ENCODE results near the gene BRSK1. TPM values are rescaled to one million over a fixed set of nuclear protein-coding genes. Genes with fewer than 3 reads are reported as not detected.
A peak's percentile ranks its signal among the peaks of the same experiment; 100 is the strongest.

Gene BRSK1
- total and polyA plus RNA-seq, 5 donors from 2014 or later: 1.5 TPM; not detected in 4

DNA sequence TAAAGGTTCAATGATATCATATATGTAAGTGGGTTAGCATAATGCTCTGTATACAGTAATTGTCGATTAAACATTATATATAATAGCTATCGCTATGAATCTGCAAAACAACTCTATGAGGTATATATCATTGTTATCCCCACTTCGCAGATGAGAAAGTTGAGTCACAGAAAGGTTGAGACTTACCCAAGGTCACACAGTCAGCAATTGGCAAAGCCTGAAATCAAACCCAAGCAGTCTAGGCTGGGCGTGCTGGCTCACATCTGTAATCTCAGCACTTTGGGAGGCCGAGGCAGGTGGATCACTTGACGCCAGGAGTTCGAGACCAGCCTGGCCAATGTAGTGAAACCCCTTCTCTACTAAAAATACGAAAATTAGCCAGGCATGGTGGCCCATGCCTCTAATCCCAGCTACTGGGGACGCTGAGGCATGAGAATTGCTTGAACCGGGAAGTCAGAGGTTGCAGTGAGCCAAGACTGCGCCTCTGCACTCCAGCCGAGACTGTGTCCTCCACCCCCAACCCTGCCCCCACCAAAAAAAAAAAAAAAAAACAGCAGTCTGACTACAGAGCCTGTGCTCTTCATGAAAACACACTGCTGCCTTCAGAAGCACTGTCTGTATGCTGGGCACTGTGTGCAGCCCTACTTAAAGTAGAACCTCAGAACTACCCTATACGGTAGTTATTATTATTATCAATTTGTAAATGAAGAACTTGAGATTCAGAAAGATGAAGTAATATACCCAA, 5.2 kb upstream of the BRSK1 start:
- Mint-ChIP-seq H3K27me3 (peaks cover 14% of the 10 kb centered on the region), H3K9me3 (no peaks in the 10 kb centered on the region), H3K4me3 (peak overlapping the region; percentile 55 to 99 (median 68)), H3K4me1 (peaks cover 6 to 50% (median 25%) of the 10 kb centered on the region in 4 donors), H3K36me3 (peaks cover 30% of the 10 kb centered on the region), H3K27ac (peak overlapping the region in 2 of 3 donors; percentile 78 to 94)
- Histone ChIP-seq H3K27me3 (ENCODE audit: control insufficient read depth, insufficient read depth, low read length) (no peaks in the 10 kb centered on the region), H3K4me3 (ENCODE audit: low read depth, low read length) (no peak overlapping the region), H3K9me3 (ENCODE audit: control insufficient read depth in 2 of 2, low read length in 2 of 2) (no peaks in the 10 kb centered on the region), H3K27ac (ENCODE audit: insufficient read depth, low read length, poor library complexity, severe bottlenecking) (peak overlapping the region; percentile 88), H3K36me3 (ENCODE audit: control insufficient read depth, insufficient read depth, low read length) (peaks cover 16% of the 10 kb centered on the region), H3K4me1 (ENCODE audit: control insufficient read depth, insufficient read depth, low read length, poor library complexity, severe bottlenecking) (peaks cover 37% of the 10 kb centered on the region)
- DNase-seq (no peak), ATAC-seq (ENCODE audit: low read depth in 2 of 2) (no peak)

DNA sequence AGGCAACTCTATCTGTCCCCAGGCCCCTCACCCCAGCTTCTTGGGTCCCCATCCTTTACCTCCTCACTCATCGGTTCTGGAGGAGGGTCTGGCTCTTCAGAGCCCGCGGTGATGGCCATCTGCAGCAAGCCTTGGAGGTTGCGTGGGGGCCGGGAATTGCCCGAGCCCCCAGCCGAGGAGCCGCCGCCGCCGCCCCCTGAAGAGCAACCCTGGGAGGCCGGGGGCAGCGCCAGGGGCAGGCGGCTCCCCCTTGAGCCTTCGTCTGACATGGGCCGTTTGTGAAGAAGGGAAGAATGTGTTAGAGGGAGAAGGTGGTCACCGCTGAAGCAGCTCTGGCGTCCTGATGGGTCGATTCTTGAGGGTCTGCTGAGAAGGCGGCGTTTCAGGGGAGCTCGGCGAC, 4.5 kb upstream of the BRSK1 start:
- peak overlapping the region; percentile 94 to 100 (median 97) for H3K27ac Mint-ChIP-seq
- H3K4me1 ChIP-seq (ENCODE audit: control insufficient read depth, insufficient read depth, low read length, poor library complexity, severe bottlenecking): peaks cover 38% of the 10 kb centered on the region
- peak overlapping the region; percentile 86 to 100 (median 98) for H3K4me3 Mint-ChIP-seq
- no peaks in the 10 kb centered on the region for H3K27me3 ChIP-seq (ENCODE audit: control insufficient read depth, insufficient read depth, low read length)
- H3K4me3 ChIP-seq (ENCODE audit: low read depth, low read length): peak overlapping the region; percentile 71
- peaks cover 28% of the 10 kb centered on the region for H3K36me3 Mint-ChIP-seq
- DNase-seq: no peak
- H3K36me3 ChIP-seq (ENCODE audit: control insufficient read depth, insufficient read depth, low read length): peaks cover 10% of the 10 kb centered on the region
- peaks cover 6 to 51% (median 26%) of the 10 kb centered on the region in 4 donors for H3K4me1 Mint-ChIP-seq
- H3K27ac ChIP-seq (ENCODE audit: insufficient read depth, low read length, poor library complexity, severe bottlenecking): peak overlapping the region; percentile 88
- no peaks in the 10 kb centered on the region for H3K9me3 ChIP-seq (ENCODE audit: control insufficient read depth in 2 of 2, low read length in 2 of 2)
- H3K27me3 Mint-ChIP-seq: peaks cover 14% of the 10 kb centered on the region
- ATAC-seq (ENCODE audit: low read depth in 2 of 2): no peak
- H3K9me3 Mint-ChIP-seq: no peaks in the 10 kb centered on the region

DNA sequence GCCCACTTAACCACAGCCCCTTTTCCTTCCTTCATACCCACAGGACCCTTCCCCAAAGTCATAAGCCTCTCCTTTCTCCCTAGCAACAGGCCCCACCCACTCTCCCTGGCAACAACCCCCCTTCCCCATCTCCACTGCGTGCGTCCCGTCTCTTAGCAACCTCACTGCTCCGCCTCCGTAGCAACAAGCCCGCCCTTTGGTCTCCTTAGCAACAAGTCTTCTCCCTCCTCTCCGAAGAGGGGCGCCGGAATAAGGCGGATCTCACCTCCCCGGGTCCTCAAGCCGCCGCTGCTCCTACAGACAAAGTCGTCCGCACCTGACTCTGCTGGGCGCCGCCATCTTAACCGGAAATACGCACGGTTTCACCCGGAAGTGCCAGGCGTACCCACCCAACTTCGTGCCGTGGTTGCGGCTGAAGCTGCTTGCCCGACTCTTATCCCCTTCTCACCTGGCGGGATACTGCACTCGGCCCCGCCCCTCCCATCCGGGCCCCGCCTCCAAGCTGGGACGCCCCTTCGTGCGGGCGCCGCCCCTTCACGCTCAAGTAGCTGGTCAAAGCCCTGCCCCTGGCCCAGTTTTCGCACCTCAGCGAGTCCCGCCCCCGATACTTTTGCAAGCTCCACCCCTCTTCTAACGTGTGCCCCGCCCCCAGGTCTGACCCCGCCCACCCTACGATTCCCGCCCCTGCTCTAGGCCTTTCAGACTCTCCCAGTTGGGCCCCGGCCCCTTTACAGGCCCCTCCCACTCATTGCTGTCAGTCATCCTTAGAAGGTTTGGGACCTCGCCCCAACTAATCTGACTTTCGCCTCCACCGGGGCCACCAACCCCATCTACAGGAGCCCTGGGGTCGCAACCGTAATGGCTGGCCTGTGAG, 3.8 kb upstream of the BRSK1 start, which contains the start of gene HSPBP1:
Gene HSPBP1 (minus strand): TSS at position 341 of the 874 bp plus-strand sequence. CDS start 502 bp downstream, outside the sequence.
- no peaks in the 10 kb centered on the region for H3K9me3 Mint-ChIP-seq
- H3K4me1 ChIP-seq (ENCODE audit: control insufficient read depth, insufficient read depth, low read length, poor library complexity, severe bottlenecking): peaks cover 38% of the 10 kb centered on the region
- H3K4me1 Mint-ChIP-seq: peaks cover 6 to 51% (median 26%) of the 10 kb centered on the region in 4 donors

DNA sequence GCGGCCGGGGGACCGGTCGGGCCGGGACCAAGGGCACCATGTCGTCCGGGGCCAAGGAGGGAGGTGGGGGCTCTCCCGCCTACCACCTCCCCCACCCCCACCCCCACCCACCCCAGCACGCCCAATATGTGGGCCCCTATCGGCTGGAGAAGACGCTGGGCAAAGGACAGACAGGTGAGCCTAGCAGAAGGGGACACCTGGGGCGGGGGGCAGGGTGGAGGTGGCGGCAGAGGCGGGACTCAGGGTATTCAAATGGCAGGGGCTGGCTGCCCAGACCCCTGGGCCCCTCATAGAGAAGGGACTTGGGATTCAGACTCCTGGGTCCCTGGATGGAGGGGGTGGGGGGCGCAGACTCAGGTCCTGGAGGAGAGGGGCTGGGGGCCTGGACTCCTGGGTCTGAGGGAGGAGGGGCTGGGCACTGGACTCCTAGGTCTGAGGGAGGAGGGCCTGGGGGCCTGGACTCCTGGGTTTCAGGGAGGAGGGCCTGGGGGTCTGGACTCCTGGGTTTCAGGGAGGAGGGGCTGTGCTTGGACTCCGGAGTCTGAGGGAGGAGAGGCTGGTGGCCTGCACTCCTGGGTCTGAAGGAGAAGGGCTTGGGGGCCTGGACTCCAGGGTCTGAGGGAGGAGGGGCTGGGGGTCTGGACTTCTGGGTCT, 735 bp downstream of the BRSK1 start:
- ATAC-seq (ENCODE audit: low read depth in 2 of 2) (no peak), DNase-seq (no peak)
- Histone ChIP-seq H3K27ac (ENCODE audit: insufficient read depth, low read length, poor library complexity, severe bottlenecking) (no peak overlapping the region), H3K4me1 (ENCODE audit: control insufficient read depth, insufficient read depth, low read length, poor library complexity, severe bottlenecking) (peaks cover 19% of the 10 kb centered on the region), H3K36me3 (ENCODE audit: control insufficient read depth, insufficient read depth, low read length) (no peaks in the 10 kb centered on the region), H3K27me3 (ENCODE audit: control insufficient read depth, insufficient read depth, low read length) (no peaks in the 10 kb centered on the region), H3K4me3 (ENCODE audit: low read depth, low read length) (no peak overlapping the region), H3K9me3 (ENCODE audit: control insufficient read depth in 2 of 2, low read length in 2 of 2) (no peaks in the 10 kb centered on the region)
- Mint-ChIP-seq H3K27me3 (peaks cover 21% of the 10 kb centered on the region), H3K36me3 (peaks cover 4% of the 10 kb centered on the region), H3K4me1 (peaks cover 6 to 30% (median 13%) of the 10 kb centered on the region in 4 donors), H3K4me3 (no peak overlapping the region), H3K27ac (no peak overlapping the region), H3K9me3 (no peaks in the 10 kb centered on the region)

More for the DNA sequence above, 3.8 kb upstream of the BRSK1 start, which contains the start of gene HSPBP1:
- H3K4me3 ChIP-seq (ENCODE audit: low read depth, low read length): peak within 1 kb of the TSS; percentile 71
- peaks cover 10% of the 10 kb centered on the region for H3K36me3 ChIP-seq (ENCODE audit: control insufficient read depth, insufficient read depth, low read length)
- Mint-ChIP-seq H3K27ac (peak within 1 kb of the TSS; percentile 94 to 100 (median 97)), H3K36me3 (peaks cover 24% of the 10 kb centered on the region), H3K27me3 (peaks cover 16% of the 10 kb centered on the region), H3K4me3 (peak within 1 kb of the TSS; percentile 86 to 100 (median 98))
- H3K9me3 ChIP-seq (ENCODE audit: control insufficient read depth in 2 of 2, low read length in 2 of 2): no peaks in the 10 kb centered on the region
- peak within 1 kb of the TSS; percentile 88 for H3K27ac ChIP-seq (ENCODE audit: insufficient read depth, low read length, poor library complexity, severe bottlenecking)
- H3K27me3 ChIP-seq (ENCODE audit: control insufficient read depth, insufficient read depth, low read length): no peaks in the 10 kb centered on the region
- DNase-seq (peak; percentile 91 to 98 (median 95)), ATAC-seq (ENCODE audit: low read depth in 2 of 2) (peak; percentile 89 to 91)

DNA sequence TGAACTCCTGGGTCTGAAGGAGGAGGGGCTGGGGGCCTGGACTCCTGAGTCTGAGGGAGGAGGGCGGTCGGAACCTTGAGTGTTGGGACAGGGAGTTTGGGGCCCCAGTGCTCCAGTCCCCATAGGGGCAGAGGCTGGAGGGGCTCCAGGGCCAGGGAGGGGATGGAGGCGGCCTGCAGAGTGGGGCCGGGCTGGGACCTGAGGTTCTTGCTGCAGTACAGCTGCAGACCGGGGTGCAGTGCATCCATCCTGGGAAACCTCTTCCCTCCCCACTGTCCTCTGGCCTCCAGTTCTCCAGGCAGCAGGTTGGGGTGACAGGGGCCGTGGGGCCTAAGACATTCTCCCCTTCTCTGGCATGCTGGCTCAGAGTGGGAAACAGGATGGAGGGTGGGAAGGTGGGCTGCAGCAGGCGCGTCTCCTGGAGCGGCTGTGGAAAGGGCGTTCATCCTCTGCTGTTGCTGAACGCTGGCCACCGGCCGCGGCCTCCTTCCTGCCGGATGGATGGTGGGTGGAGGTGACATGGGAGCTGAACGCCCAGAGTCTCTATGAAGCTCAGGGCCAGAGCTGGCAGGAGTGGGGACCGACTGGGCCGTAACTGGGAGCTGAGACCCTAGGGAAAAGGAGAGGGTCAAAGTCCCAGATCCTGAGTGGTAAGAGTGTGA, 1.6 kb downstream of the BRSK1 start:
- Mint-ChIP-seq H3K27ac (no peak overlapping the region), H3K4me3 (no peak overlapping the region)
- no peak for ATAC-seq (ENCODE audit: low read depth in 2 of 2)

DNA sequence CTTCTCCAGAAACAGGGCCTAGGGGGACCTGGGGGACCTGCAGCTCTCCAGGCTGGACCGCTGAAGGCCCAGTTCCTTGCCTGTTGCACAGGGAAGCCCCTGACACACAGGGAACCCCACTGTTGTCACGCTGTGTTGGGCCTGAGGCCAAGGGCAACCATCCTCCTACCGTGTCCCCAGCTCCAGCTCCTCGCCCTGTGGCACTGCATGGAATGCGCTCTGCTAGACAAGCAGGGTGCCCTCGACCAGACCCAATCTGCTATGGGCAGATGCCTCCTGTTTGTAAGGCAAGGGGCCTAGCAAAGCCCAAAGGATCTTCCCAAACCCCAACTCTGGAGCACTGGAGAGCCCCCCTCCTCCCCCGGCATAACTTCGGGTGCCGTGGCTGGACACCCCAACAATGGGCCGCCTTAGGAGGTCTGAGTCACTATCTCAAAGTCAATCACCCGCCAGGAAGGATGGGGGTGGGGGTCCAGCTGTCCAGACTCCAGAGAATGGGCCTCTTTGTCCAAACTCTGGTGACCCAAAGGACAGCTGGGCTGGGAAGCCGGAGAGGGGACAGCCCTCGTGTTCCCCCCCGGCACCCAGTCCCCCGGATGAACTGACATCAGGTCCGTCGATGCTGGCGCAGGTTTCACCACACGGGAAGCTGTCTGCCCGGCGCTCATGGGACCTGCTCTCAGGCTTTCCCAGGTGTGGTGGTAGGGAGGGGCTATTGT, 3.7 kb downstream of the BRSK1 start:
- Histone ChIP-seq H3K27ac (ENCODE audit: insufficient read depth, low read length, poor library complexity, severe bottlenecking) (no peak overlapping the region), H3K36me3 (ENCODE audit: control insufficient read depth, insufficient read depth, low read length) (no peaks in the 10 kb centered on the region), H3K27me3 (ENCODE audit: control insufficient read depth, insufficient read depth, low read length) (no peaks in the 10 kb centered on the region), H3K9me3 (ENCODE audit: control insufficient read depth in 2 of 2, low read length in 2 of 2) (no peaks in the 10 kb centered on the region), H3K4me1 (ENCODE audit: control insufficient read depth, insufficient read depth, low read length, poor library complexity, severe bottlenecking) (peaks cover 4% of the 10 kb centered on the region), H3K4me3 (ENCODE audit: low read depth, low read length) (no peak overlapping the region)
- Mint-ChIP-seq H3K4me1 (peaks cover 0 to 17% (median 8%) of the 10 kb centered on the region in 4 donors), H3K27me3 (peaks cover 16% of the 10 kb centered on the region), H3K9me3 (no peaks in the 10 kb centered on the region), H3K36me3 (no peaks in the 10 kb centered on the region), H3K4me3 (no peak overlapping the region), H3K27ac (no peak overlapping the region)
- no peak for ATAC-seq (ENCODE audit: low read depth in 2 of 2)
- no peak for DNase-seq

More for the DNA sequence above, 1.6 kb downstream of the BRSK1 start:
- no peaks in the 10 kb centered on the region for H3K9me3 Mint-ChIP-seq
- H3K36me3 Mint-ChIP-seq: no peaks in the 10 kb centered on the region
- Histone ChIP-seq H3K27me3 (ENCODE audit: control insufficient read depth, insufficient read depth, low read length) (no peaks in the 10 kb centered on the region), H3K36me3 (ENCODE audit: control insufficient read depth, insufficient read depth, low read length) (no peaks in the 10 kb centered on the region), H3K4me3 (ENCODE audit: low read depth, low read length) (no peak overlapping the region), H3K9me3 (ENCODE audit: control insufficient read depth in 2 of 2, low read length in 2 of 2) (no peaks in the 10 kb centered on the region), H3K27ac (ENCODE audit: insufficient read depth, low read length, poor library complexity, severe bottlenecking) (no peak overlapping the region), H3K4me1 (ENCODE audit: control insufficient read depth, insufficient read depth, low read length, poor library complexity, severe bottlenecking) (peaks cover 11% of the 10 kb centered on the region)
- DNase-seq: no peak
- peaks cover 5 to 22% (median 8%) of the 10 kb centered on the region in 4 donors for H3K4me1 Mint-ChIP-seq
- peaks cover 21% of the 10 kb centered on the region for H3K27me3 Mint-ChIP-seq
